ENCODE results near the gene PLA2G6.

- TF ChIP-seq POLR2A (IDR thresholded peaks at IDR 0.05; ENCODE audit: low read depth, low read length) = no peak
- TF ChIP-seq CTCF (conservative IDR thresholded peaks at IDR 0.05; ENCODE audit: low read depth, low read length) = no peak; the same call in 1 of the 2 replicates
- TF ChIP-seq CHD1 (IDR thresholded peaks at IDR 0.05; ENCODE audit: low read depth, low read length) = no peak
- TF ChIP-seq FOS (IDR thresholded peaks at IDR 0.05; ENCODE audit: low read depth, low read length) = no peak
- no peak for TF ChIP-seq CEBPB (IDR thresholded peaks at IDR 0.05; ENCODE audit: low read depth, low read length)
- TF ChIP-seq BHLHE40 (IDR thresholded peaks at IDR 0.05; ENCODE audit: low read depth, low read length) = no peak
- TF ChIP-seq RAD21 (IDR thresholded peaks at IDR 0.05; ENCODE audit: low read length) = no peak
- TF ChIP-seq SMC3 (IDR thresholded peaks at IDR 0.05; ENCODE audit: low read depth, low read length) = no peak
- no peak for TF ChIP-seq USF2 (IDR thresholded peaks at IDR 0.05; ENCODE audit: low read depth, low read length)
- no peak for TF ChIP-seq MAFK (IDR thresholded peaks at IDR 0.05; ENCODE audit: low read depth, low read length)
- no peak for TF ChIP-seq MXI1 (IDR thresholded peaks at IDR 0.05; ENCODE audit: borderline replicate concordance, low read depth, low read length)
- no peak for TF ChIP-seq ELK1 (IDR thresholded peaks at IDR 0.05; ENCODE audit: borderline replicate concordance, low read depth, low read length)
- TF ChIP-seq NFE2L2 (IDR thresholded peaks at IDR 0.05; ENCODE audit: low read depth, low read length) = no peak
- TF ChIP-seq RCOR1 (IDR thresholded peaks at IDR 0.05; ENCODE audit: insufficient replicate concordance, low read length) = no peak
Observed at GRCh38 chr22:38223289-38223960, 41.8 kb upstream of the PLA2G6 start.

All from IMR-90 (cell line).